Kidney epithelial cell (primary cell): ENCODE results near the gene RNU7-1. TPM values are rescaled to one million over a fixed set of nuclear protein-coding genes. Genes with fewer than 3 reads are reported as not detected.

ENCODE experiments used
- DNase-seq: peaks from one replicate; pipeline ENCODE4 v3.0.0-alpha.2; 2010; ENCODE audit warnings: low read depth
- H3K27me3 ChIP-seq: 2 replicates; pipeline ENCODE4 v1.6.0; 2011; ENCODE audit warnings: low read length; ENCODE audit not compliant: control insufficient read depth, insufficient read depth
- H3K36me3 ChIP-seq: 2 replicates; pipeline ENCODE4 v1.5.1; 2011; ENCODE audit warnings: low read length; ENCODE audit not compliant: control insufficient read depth, insufficient read depth
- H3K4me3 ChIP-seq: 2 replicates; pipeline ENCODE4 v1.5.1; 2011; ENCODE audit warnings: low read depth, mild to moderate bottlenecking, control low read depth, low read length
- CTCF ChIP-seq: IDR thresholded peaks from 2 replicates; pipeline ENCODE4 v1.5.1; 2011; ENCODE audit warnings: mild to moderate bottlenecking, moderate library complexity, low read length, control low read depth, inconsistent platforms; ENCODE audit not compliant: insufficient read depth, poor library complexity, severe bottlenecking
- total RNA-seq: library from RNA; depleted of rRNA; stranded (reverse); fragments of >200 nt; gene quantifications from 2 replicates; pipeline ENCODE4 v1.2.3, GENCODE V29; 2015

Gene RNU7-1
- total RNA-seq, 1 donor from 2014 or later, result not detected

DNA sequence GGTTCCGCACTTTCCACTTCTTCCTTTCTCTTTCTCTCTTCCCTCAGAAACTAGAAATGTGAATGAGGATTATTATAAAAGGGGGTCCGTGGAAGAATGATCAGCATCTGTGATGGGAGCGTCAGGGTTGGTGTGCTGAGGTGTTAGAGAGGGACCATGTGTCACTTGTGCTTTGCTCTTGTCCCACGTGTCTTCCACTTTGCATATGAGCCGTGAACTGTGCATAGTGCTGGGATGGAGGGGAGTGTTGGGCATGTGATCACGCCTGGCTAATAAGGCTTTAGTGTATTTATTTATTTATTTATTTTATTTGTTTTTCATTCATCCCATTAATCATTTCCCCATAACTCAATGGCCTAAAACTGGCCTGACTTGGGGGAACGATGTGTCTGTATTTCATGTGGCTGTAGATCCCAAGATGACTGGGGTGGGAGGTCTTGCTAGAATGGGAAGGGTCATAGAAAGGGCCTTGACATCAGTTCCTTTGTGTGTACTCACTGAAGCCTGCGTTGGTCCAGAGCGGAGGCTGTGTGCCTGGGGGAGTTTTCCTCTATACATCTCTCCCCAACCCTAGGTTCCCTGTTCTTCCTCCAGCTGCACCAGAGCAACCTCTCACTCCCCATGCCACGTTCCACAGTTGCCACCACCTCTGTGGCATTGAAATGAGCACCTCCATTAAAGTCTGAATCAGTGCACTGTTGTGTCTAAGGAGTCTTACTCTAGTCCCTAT lies 20.4 kb upstream of the RNU7-1 start:
- TF ChIP-seq CTCF, result no peak
- Histone ChIP-seq H3K36me3 (no peaks in the 10 kb centered on the region), H3K4me3 (no peak overlapping the region), H3K27me3 (no peaks in the 10 kb centered on the region)
- DNase-seq, result no peak

DNA sequence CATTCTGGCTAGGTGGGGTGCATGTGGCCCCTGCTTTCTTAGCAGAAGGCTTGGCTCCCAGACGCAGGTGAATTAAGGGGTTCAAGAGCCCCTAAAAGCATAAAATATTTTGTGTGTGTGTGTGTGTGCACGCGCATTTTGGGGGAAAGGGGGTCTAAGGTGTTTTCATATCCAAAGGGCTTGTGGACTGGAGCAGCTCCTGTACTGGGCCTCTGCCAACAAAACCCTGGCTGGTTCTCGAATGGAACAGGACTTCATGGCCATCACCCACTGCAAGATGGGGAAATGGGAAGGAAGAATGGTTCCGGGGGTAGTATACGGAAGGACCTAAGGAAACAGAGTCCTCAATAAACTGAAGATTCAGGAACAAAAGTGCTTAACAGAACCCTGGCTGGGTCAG lies 19.8 kb upstream of the RNU7-1 start:
- Histone ChIP-seq H3K27me3 (no peaks in the 10 kb centered on the region), H3K4me3 (no peak overlapping the region), H3K36me3 (no peaks in the 10 kb centered on the region)
- TF ChIP-seq CTCF, result no peak
- DNase-seq, result no peak

GRCh38 chr12:6925239-6925539 lies 18.4 kb upstream of the RNU7-1 start:
- no peak for TF ChIP-seq CTCF
- Histone ChIP-seq H3K27me3 (no peaks in the 10 kb centered on the region), H3K4me3 (no peak overlapping the region), H3K36me3 (no peaks in the 10 kb centered on the region)
- no peak for DNase-seq

GRCh38 chr12:6925540-6926279 lies 17.9 kb upstream of the RNU7-1 start:
- no peaks in the 10 kb centered on the region for H3K36me3 ChIP-seq
- TF ChIP-seq CTCF, result no peak
- DNase-seq, result peak; percentile 77
- H3K27me3 ChIP-seq, result no peaks in the 10 kb centered on the region
- peak overlapping the region; percentile 32 for H3K4me3 ChIP-seq

GRCh38 chr12:6927379-6928021 lies 16.1 kb upstream of the RNU7-1 start, which contains the start of gene ATN1:
Gene ATN1, plus strand, starts transcription at chr12:6927959. Its CDS starts 6,043 bp downstream, at chr12:6934002.
- no peak for DNase-seq
- Histone ChIP-seq H3K36me3 (no peaks in the 10 kb centered on the region), H3K4me3 (peak within 1 kb of the TSS; percentile 87), H3K27me3 (no peaks in the 10 kb centered on the region)
- no peak for TF ChIP-seq CTCF
